ENCODE measurements around the gene SMIM33. TPM values are rescaled to one million over a fixed set of nuclear protein-coding genes. Genes with fewer than 3 reads are reported as not detected.

The SMIM33 gene
- total RNA-seq, 2 experiments from 2014 or later = 0.32 to 0.65 TPM

- H3K9me3 Mint-ChIP-seq (ENCODE audit: insufficient read depth) = no peaks in the 10 kb centered on the region
- ATAC-seq = peak; percentile 12
- peaks cover 8% of the 10 kb centered on the region for H3K27me3 Mint-ChIP-seq (ENCODE audit: low read depth)
- DNase-seq = peak; percentile 56
- POLR2A ChIA-PET = interaction anchor here (1.2 to 4.6 kb wide), 2 partner anchors 19 to 24 kb away, joined by 4 to 35 read pairs; partner anchors contain the start of gene STING1
- H3K36me3 Mint-ChIP-seq (ENCODE audit: low read depth) = no peaks in the 10 kb centered on the region
- CTCF ChIA-PET = interaction anchor here (0.6 to 3.6 kb wide), 7 partner anchors 9 to 55 kb away, joined by 3 to 18 read pairs (median 6); partner anchors contain the start of gene STING1
- H3K4me1 Mint-ChIP-seq (ENCODE audit: low read depth) = peaks cover 65% of the 10 kb centered on the region
- H3K27ac Mint-ChIP-seq = peak overlapping the region; percentile 75
- no peak overlapping the region for H3K4me3 Mint-ChIP-seq
These were observed 13.0 kb upstream of the SMIM33 start for GRCh38 chr5:139457653-139458306.

- peak; percentile 92 for DNase-seq
- Mint-ChIP-seq H3K36me3 (ENCODE audit: low read depth) (no peaks in the 10 kb centered on the region), H3K9me3 (ENCODE audit: insufficient read depth) (no peaks in the 10 kb centered on the region), H3K4me1 (ENCODE audit: low read depth) (peaks cover 63% of the 10 kb centered on the region), H3K4me3 (peak overlapping the region; percentile 67), H3K27ac (peak overlapping the region; percentile 97), H3K27me3 (ENCODE audit: low read depth) (peaks cover 14% of the 10 kb centered on the region)
- CTCF ChIA-PET = interaction anchor here (0.6 to 3.6 kb wide), 8 partner anchors 10 to 54 kb away, joined by 3 to 18 read pairs (median 5); partner anchors contain the start of gene STING1
- ATAC-seq = peak; percentile 92
- POLR2A ChIA-PET = interaction anchor here (0.9 to 4.6 kb wide), 7 partner anchors 9 to 67 kb away, joined by 3 to 35 read pairs (median 4); partner anchors contain the start of genes SMIM33 and STING1
These were observed 12.0 kb upstream of the SMIM33 start for GRCh38 chr5:139458580-139459407.

DNA sequence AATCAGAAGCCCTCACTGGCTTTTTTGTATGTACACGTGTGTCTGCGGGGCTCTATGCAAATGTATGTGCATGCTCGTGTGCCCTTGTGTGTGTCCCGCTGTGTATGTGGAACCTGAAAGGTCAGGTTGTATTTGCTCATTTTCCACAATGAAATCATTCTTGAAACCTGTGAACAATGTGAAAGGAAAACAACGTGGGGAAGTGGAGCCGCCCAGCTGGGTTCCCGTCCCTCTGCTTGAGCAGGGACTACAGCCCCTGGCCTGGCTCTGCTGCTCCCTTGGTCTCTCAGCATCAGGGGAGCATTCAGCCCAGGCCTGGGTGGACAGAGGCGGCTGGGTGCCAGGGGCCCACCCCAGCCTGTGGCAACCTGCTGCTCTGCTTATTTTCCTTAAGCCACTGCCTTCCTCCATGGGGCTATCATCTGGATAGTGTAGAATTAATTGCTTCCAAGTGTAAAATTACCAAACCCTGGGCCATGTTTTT lies 11.3 kb upstream of the SMIM33 start:
- ChIA-PET POLR2A (interaction anchor here (0.9 to 4.6 kb wide), 6 partner anchors 9 to 68 kb away, joined by 3 to 35 read pairs (median 4); partner anchors contain the start of genes SMIM33 and STING1), CTCF (interaction anchor here (1.0 to 3.6 kb wide), 5 partner anchors 20 to 37 kb away, joined by 3 to 16 read pairs (median 6); partner anchors contain the start of gene STING1)
- peaks cover 14% of the 10 kb centered on the region for H3K27me3 Mint-ChIP-seq (ENCODE audit: low read depth)
- ATAC-seq (peak; percentile 0), DNase-seq (no peak)
- H3K27ac Mint-ChIP-seq = peak overlapping the region; percentile 97
- H3K36me3 Mint-ChIP-seq (ENCODE audit: low read depth) = no peaks in the 10 kb centered on the region
- H3K4me1 Mint-ChIP-seq (ENCODE audit: low read depth) = peaks cover 56% of the 10 kb centered on the region
- peak overlapping the region; percentile 6 for H3K4me3 Mint-ChIP-seq
- H3K9me3 Mint-ChIP-seq (ENCODE audit: insufficient read depth) = no peaks in the 10 kb centered on the region

GRCh38 chr5:139460455-139460854 lies 10.3 kb upstream of the SMIM33 start:
- POLR2A ChIA-PET = interaction anchor here (4.6 kb wide), 1 partner anchor 21 kb away, joined by 35 read pairs; the partner anchor contains the start of gene STING1
- no peaks in the 10 kb centered on the region for H3K9me3 Mint-ChIP-seq (ENCODE audit: insufficient read depth)
- no peak for DNase-seq
- CTCF ChIA-PET = interaction anchor here (1.1 to 3.6 kb wide), 3 partner anchors 32 to 54 kb away, joined by 3 to 16 read pairs (median 3); no protein-coding TSS in a partner anchor
- H3K36me3 Mint-ChIP-seq (ENCODE audit: low read depth) = no peaks in the 10 kb centered on the region
- H3K27ac Mint-ChIP-seq = peak overlapping the region; percentile 46
- no peak for ATAC-seq
- H3K27me3 Mint-ChIP-seq (ENCODE audit: low read depth) = peaks cover 15% of the 10 kb centered on the region
- H3K4me1 Mint-ChIP-seq (ENCODE audit: low read depth) = peaks cover 50% of the 10 kb centered on the region
- no peak overlapping the region for H3K4me3 Mint-ChIP-seq

DNA sequence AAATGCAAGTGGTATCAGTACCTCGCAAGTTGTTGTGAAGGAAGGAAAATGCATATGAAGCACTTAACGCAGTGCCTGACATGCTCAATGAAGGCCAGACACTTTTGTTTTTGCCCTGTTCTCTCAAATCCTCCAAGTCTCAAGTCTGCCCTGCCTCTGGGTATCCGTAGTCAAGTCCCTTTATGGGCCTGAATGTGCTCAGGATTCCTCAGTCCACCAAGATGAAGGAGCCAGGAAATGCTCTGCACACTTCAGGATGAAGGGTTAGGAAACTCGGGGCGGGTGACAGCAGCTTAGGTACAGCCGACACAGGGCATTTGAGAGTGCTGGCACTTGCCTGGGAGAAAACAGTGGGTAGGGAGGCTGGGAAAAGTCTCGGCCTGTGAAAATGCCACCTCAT lies 9.6 kb upstream of the SMIM33 start:
- POLR2A ChIA-PET = no interaction called here
- no peak overlapping the region for H3K27ac Mint-ChIP-seq
- H3K4me3 Mint-ChIP-seq = no peak overlapping the region
- peaks cover 15% of the 10 kb centered on the region for H3K27me3 Mint-ChIP-seq (ENCODE audit: low read depth)
- CTCF ChIA-PET = no interaction called here
- DNase-seq (no peak), ATAC-seq (no peak)
- H3K4me1 Mint-ChIP-seq (ENCODE audit: low read depth) = peaks cover 46% of the 10 kb centered on the region
- H3K36me3 Mint-ChIP-seq (ENCODE audit: low read depth) = no peaks in the 10 kb centered on the region
- no peaks in the 10 kb centered on the region for H3K9me3 Mint-ChIP-seq (ENCODE audit: insufficient read depth)

GRCh38 chr5:139461698-139462097 lies 9.1 kb upstream of the SMIM33 start:
- Mint-ChIP-seq H3K27me3 (ENCODE audit: low read depth) (peaks cover 13% of the 10 kb centered on the region), H3K9me3 (ENCODE audit: insufficient read depth) (no peaks in the 10 kb centered on the region), H3K36me3 (ENCODE audit: low read depth) (no peaks in the 10 kb centered on the region), H3K27ac (no peak overlapping the region), H3K4me1 (ENCODE audit: low read depth) (peaks cover 41% of the 10 kb centered on the region), H3K4me3 (no peak overlapping the region)
- CTCF ChIA-PET = interaction anchor here (0.9 to 1.1 kb wide), 2 partner anchors 39 to 52 kb away, joined by 3 to 9 read pairs; no protein-coding TSS in a partner anchor
- ATAC-seq (no peak), DNase-seq (no peak)
- POLR2A ChIA-PET = interaction anchor here (0.9 kb wide), 1 partner anchor 15 kb away, joined by 4 read pairs; no protein-coding TSS in a partner anchor

GRCh38 chr5:139462586-139463276 lies 8.1 kb upstream of the SMIM33 start, which contains the start of gene ECSCR:
ECSCR (minus strand) TSS chr5:139462743; CDS start chr5:139462670, 73 bp downstream.
- ChIA-PET CTCF (interaction anchor here (0.9 to 1.4 kb wide), 3 partner anchors 40 to 51 kb away, joined by 3 to 9 read pairs (median 4); no protein-coding TSS in a partner anchor), POLR2A (interaction anchor here (0.9 kb wide), 1 partner anchor 14 kb away, joined by 4 read pairs; no protein-coding TSS in a partner anchor)
- H3K9me3 Mint-ChIP-seq (ENCODE audit: insufficient read depth) = no peaks in the 10 kb centered on the region
- H3K27me3 Mint-ChIP-seq (ENCODE audit: low read depth) = peaks cover 13% of the 10 kb centered on the region
- H3K27ac Mint-ChIP-seq = peak within 1 kb of the TSS; percentile 25
- no peak within 1 kb of the TSS for H3K4me3 Mint-ChIP-seq
- ATAC-seq (no peak), DNase-seq (no peak)
- peaks cover 34% of the 10 kb centered on the region for H3K4me1 Mint-ChIP-seq (ENCODE audit: low read depth)
- no peaks in the 10 kb centered on the region for H3K36me3 Mint-ChIP-seq (ENCODE audit: low read depth)

DNA sequence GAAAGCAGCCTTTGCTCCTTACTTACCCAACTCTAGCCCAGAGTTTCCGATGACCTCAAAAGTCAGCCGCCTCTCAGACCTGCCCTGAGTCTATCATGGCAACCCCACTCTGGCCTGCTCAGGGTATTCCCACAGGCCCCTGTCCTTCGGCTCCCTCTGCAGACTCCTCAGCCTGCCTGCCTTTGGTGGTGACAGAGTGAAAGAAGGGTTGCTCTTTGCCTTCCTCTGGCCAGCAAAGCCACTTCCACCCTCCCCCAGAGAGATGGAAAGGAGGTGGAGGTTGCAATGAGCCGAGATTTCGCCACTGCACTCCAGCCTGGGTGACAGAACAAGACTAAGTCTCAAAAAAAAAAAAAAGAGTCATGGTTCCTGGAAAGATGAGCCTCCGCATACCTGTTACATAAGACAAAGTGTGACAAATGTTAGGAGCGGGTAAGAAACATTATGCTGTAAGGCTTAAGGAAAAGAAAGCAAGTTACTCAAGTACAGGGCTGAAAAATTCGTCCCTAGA lies 2.3 kb upstream of the SMIM33 start:
- H3K27me3 Mint-ChIP-seq (ENCODE audit: low read depth) = peaks cover 7% of the 10 kb centered on the region
- H3K4me1 Mint-ChIP-seq (ENCODE audit: low read depth) = peaks cover 55% of the 10 kb centered on the region
- H3K27ac Mint-ChIP-seq = peak overlapping the region; percentile 53
- CTCF ChIA-PET = interaction anchor here (0.6 kb wide), 1 partner anchor 29 kb away, joined by 3 read pairs; the partner anchor contains the start of gene DNAJC18
- ATAC-seq (no peak), DNase-seq (no peak)
- POLR2A ChIA-PET = interaction anchor here (1.1 kb wide), 1 partner anchor 9 kb away, joined by 3 read pairs; no protein-coding TSS in a partner anchor
- H3K36me3 Mint-ChIP-seq (ENCODE audit: low read depth) = peaks cover 2% of the 10 kb centered on the region
- no peak overlapping the region for H3K4me3 Mint-ChIP-seq
- H3K9me3 Mint-ChIP-seq (ENCODE audit: insufficient read depth) = no peaks in the 10 kb centered on the region

DNA sequence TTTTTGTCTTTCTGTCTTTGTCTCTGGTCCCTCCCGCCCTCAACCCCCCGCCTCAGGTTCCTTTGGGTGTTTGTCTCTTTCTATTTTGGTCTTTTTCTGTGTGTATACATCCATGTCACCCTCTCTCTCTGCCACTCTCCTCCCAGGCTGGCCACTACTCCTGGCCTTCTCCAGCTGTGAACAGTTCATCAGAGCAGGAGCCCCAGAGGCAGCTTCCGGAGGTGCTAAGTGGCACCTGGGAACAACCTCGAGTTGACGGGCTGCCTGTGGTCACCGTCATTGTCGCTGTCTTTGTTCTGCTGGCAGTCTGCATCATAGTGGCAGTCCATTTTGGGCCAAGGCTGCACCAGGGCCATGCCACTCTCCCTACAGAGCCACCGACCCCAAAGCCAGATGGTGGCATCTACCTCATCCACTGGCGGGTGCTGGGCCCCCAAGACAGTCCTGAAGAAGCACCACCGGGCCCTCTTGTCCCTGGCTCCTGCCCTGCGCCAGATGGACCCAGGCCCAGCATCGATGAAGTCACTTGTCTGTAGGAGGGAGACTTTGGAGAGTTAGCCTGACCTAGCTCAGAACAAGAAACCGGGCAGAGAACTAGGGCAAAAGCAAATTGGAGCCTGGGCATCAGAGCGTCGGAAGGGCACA lies 1.7 kb downstream of the SMIM33 start:
- Mint-ChIP-seq H3K27ac (peak overlapping the region; percentile 71), H3K27me3 (ENCODE audit: low read depth) (no peaks in the 10 kb centered on the region), H3K4me1 (ENCODE audit: low read depth) (peaks cover 83% of the 10 kb centered on the region), H3K9me3 (ENCODE audit: insufficient read depth) (no peaks in the 10 kb centered on the region), H3K4me3 (peak overlapping the region; percentile 74), H3K36me3 (ENCODE audit: low read depth) (peaks cover 26% of the 10 kb centered on the region)
- ATAC-seq (no peak), DNase-seq (no peak)
- CTCF ChIA-PET = interaction anchor here (1.7 kb wide), 1 partner anchor 10 kb away, joined by 7 read pairs; the partner anchor contains the start of gene STING1
- POLR2A ChIA-PET = no interaction called here

DNA sequence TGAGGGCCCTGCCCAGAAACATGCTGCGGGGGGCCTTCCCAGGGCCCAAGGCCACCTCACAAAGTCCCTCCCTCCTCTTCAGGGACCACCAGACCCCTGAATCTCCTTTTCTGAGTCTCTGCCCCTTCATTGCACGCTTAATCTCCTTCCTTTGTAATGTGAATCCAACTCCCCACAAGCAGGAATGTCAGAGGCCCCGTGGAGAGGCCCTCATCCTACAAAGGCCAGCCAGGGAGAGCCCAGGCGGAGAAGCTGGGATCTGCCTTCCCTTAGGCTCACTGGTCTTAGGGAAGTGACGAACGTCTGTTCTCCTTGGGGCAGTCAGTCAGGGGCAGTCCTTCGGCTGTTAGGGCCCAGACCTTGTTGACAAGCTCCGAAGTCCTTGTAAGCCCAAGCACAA lies 2.3 kb downstream of the SMIM33 start:
- Mint-ChIP-seq H3K27me3 (ENCODE audit: low read depth) (no peaks in the 10 kb centered on the region), H3K4me3 (no peak overlapping the region), H3K9me3 (ENCODE audit: insufficient read depth) (no peaks in the 10 kb centered on the region), H3K27ac (peak overlapping the region; percentile 63), H3K4me1 (ENCODE audit: low read depth) (peaks cover 79% of the 10 kb centered on the region), H3K36me3 (ENCODE audit: low read depth) (peaks cover 31% of the 10 kb centered on the region)
- ATAC-seq (no peak), DNase-seq (no peak)
- ChIA-PET POLR2A (interaction anchor here (0.6 to 1.6 kb wide), 2 partner anchors 9 to 1733 kb away, joined by 3 to 5 read pairs; partner anchors contain the start of gene STING1), CTCF (interaction anchor here (1.7 to 3.6 kb wide), 2 partner anchors 9 to 50 kb away, joined by 7 to 13 read pairs; partner anchors contain the start of gene STING1)

All from activated CD8-positive, alpha-beta T cell treated with anti-CD3 and anti-CD28 coated beads, Interleukin-2, amount 10 ng/mL, durations not matched to agents 7 days and 5 days (primary cell).